ENCODE data around the gene RGL3. TPM values are rescaled to one million over a fixed set of nuclear protein-coding genes. Genes with fewer than 3 reads are reported as not detected.
"Not testable (repeated sequence)": the region's sequence is repeated elsewhere in the genome, so short reads cannot be mapped to it uniquely, and the experiment has no call there.

The RGL3 gene
- total RNA-seq, 1 donor from 2014 or later, result 0.30 TPM

DNA sequence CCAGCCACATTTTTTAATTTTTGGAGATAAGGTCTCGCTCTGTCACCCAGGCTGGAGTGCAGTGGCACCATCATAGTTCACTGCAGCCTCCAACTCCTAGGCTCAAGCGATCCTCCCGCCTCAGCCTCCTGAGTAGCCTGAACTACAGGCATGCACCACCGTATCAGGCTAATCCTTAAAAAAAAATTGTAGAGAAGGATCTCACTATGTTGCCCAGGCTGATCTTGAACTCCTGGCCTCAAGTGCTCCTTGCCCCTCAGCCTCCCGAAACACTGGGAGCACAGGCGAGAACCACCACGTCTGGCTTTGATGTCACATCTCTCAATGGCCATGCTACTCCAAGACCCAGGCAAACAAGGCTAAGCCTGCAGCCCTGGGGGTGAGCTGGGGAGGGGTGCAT lies 37.5 kb upstream of the RGL3 start:
- no peaks in the 10 kb centered on the region for H3K36me3 Mint-ChIP-seq (ENCODE audit: low read depth)
- DNase-seq (ENCODE audit: low read depth, low spot score), result no peak
- no peaks in the 10 kb centered on the region for H3K27me3 Mint-ChIP-seq (ENCODE audit: low read depth)
- TF ChIP-seq, protein P1, sequence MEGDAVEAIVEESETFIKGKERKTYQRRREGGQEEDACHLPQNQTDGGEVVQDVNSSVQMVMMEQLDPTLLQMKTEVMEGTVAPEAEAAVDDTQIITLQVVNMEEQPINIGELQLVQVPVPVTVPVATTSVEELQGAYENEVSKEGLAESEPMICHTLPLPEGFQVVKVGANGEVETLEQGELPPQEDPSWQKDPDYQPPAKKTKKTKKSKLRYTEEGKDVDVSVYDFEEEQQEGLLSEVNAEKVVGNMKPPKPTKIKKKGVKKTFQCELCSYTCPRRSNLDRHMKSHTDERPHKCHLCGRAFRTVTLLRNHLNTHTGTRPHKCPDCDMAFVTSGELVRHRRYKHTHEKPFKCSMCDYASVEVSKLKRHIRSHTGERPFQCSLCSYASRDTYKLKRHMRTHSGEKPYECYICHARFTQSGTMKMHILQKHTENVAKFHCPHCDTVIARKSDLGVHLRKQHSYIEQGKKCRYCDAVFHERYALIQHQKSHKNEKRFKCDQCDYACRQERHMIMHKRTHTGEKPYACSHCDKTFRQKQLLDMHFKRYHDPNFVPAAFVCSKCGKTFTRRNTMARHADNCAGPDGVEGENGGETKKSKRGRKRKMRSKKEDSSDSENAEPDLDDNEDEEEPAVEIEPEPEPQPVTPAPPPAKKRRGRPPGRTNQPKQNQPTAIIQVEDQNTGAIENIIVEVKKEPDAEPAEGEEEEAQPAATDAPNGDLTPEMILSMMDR (conservative IDR thresholded peaks at IDR 0.05), result no peak
- H3K27ac Mint-ChIP-seq (ENCODE audit: unreplicated experiment), result no peak overlapping the region
- H3K4me3 Mint-ChIP-seq, result no peak overlapping the region
- H3K9me3 Mint-ChIP-seq, result no peaks in the 10 kb centered on the region
- H3K4me1 Mint-ChIP-seq, result peaks cover 13% of the 10 kb centered on the region

DNA sequence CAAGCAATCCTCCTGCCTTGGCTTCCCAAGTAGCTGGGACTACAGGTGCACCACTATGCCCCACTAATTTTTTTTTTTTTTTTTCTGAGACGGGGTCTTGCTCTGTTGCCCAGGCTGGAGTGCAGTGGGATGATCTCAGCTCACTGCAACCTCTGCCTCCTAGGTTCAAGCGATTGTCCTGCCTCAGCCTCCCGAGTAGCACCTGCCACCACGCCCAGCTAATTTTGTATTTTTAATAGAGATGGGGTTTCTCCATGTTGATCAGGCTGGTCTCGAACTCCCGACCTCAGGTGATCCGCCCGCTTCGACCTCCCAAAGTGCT lies 36.1 kb upstream of the RGL3 start:
- H3K36me3 Mint-ChIP-seq (ENCODE audit: low read depth); H3K27me3 Mint-ChIP-seq (ENCODE audit: low read depth): not testable (repeated sequence)

DNA sequence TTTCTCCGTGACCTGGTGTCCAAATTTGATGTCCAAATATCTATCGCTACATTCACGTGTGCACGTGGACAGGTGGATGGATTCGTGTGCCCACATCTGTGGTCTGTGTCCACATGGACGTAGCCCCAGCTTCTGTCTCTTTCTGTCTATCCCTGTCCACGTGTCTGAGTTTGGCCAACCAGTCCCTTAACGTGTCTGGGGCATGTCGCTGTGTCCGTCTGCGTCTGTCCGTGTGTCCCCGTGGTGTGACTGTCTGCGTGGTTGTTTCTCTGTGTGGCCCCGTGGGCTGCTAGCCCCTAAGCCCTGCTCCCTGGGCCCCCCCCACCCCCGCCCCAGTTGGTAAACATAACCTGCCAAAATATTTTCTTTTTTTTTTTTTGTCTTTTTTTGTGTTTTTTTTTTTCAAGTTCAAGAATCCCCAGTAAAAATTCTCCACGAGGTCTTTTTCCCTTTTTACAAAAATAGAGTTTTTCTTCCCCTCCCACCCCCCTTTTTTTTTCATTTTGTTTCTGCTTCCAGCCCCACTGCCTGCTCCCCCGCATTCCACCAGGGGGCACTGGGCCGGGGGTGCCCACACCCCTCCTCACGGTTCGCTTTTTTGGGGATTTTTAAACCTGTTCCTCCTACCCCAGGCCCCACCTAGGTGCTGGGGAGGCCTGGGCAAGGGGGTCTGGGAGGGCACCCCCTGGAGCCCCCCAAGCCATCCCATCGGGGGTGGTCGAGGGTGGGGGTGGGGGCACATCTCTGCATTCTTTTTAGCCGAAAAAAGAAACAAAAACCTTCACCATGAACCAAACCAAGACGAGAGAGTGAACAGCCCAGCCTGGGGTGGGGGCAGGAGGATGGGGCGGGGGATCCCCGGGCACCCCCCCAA lies 34.6 kb upstream of the RGL3 start:
- no peak for DNase-seq (ENCODE audit: low read depth, low spot score)
- Mint-ChIP-seq H3K9me3 (no peaks in the 10 kb centered on the region), H3K27ac (ENCODE audit: unreplicated experiment) (no peak overlapping the region), H3K27me3 (ENCODE audit: low read depth) (no peaks in the 10 kb centered on the region), H3K4me1 (peaks cover 13% of the 10 kb centered on the region), H3K36me3 (ENCODE audit: low read depth) (no peaks in the 10 kb centered on the region), H3K4me3 (no peak overlapping the region)
- TF ChIP-seq, protein P1 (conservative IDR thresholded peaks at IDR 0.05), result peak; percentile 52

More for the DNA sequence above, 36.1 kb upstream of the RGL3 start:
- not testable (repeated sequence) for DNase-seq (ENCODE audit: low read depth, low spot score); H3K9me3 Mint-ChIP-seq; H3K27ac Mint-ChIP-seq (ENCODE audit: unreplicated experiment); H3K4me3 Mint-ChIP-seq
- H3K4me1 Mint-ChIP-seq, result peaks cover 13% of the 10 kb centered on the region

DNA sequence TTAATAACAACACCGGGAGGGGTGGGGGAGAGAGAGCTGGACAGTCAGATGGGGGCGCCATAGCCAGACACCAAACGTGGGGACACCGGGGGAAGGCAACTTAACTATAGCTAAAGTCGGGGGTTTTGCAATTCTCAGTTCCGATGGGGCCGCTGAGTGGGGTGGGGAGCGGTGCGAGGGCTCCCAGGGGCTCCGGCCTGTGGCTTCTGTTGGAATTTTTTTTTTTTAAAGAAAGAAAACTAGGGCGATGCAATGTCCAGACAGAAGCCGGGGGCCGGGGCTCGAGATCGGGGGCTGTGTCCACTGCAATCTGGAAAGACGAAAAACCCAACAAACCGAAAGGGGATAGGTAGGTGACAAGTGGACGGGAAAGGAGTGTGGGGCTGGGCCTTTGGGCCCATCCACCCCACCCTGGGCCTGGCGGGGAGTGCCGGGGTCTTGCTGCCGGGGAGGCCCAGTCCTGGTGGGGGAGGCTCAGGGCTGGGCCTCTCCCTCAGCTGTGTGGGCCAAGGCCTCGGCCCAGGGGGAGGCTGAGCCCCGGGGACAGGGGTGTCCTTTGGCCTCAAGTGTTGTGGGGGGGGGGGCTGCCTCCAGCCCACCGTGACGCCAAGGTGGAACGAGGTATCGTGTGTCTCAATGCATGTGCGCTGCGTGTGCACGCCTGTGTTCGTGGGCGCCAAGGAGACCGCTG lies 33.7 kb upstream of the RGL3 start:
- TF ChIP-seq, protein P1 (conservative IDR thresholded peaks at IDR 0.05), result no peak
- Mint-ChIP-seq H3K36me3 (ENCODE audit: low read depth) (no peaks in the 10 kb centered on the region), H3K4me1 (peaks cover 13% of the 10 kb centered on the region), H3K4me3 (peak overlapping the region; percentile 44), H3K27ac (ENCODE audit: unreplicated experiment) (peak overlapping the region; percentile 81), H3K27me3 (ENCODE audit: low read depth) (no peaks in the 10 kb centered on the region), H3K9me3 (no peaks in the 10 kb centered on the region)
- DNase-seq (ENCODE audit: low read depth, low spot score), result no peak

DNA sequence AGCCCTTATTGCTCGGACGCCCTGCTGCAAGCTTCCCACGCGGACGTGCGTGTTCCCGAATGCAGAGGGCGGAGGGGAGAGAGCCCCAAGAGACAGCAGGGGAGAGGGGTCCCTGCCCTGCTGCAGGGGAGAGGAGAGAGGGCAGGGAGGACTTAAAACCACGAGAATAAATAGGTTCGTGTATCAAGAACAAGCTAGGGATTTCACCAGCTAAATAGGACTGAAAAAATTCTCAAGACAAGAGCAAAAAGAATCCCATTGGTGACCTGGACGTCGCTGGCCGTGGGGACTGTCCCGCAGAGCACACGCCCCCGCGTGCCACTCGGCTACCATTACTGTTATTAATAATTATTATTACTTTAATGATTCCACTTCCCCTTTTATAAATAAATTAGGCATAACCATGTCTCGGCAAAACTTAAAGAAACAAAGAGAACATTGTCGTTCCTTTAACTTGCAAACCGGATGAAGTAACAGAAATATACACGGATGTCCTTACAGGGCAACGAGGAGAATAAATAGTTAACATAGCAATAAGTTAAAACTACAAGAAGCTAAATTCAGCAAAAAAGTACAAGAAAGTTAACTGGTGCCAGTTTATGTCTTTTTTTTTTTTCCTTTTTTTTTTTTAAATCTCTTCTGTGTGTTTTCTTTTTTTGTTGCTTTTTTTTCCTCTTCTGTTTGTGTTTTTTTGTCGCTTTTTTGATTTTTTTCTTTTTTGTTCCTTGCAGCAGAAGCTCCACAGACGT lies 32.9 kb upstream of the RGL3 start:
- Mint-ChIP-seq H3K9me3 (no peaks in the 10 kb centered on the region), H3K36me3 (ENCODE audit: low read depth) (no peaks in the 10 kb centered on the region), H3K4me1 (peaks cover 13% of the 10 kb centered on the region), H3K27me3 (ENCODE audit: low read depth) (no peaks in the 10 kb centered on the region), H3K4me3 (peak overlapping the region; percentile 44), H3K27ac (ENCODE audit: unreplicated experiment) (peak overlapping the region; percentile 81)
- TF ChIP-seq, protein P1 (conservative IDR thresholded peaks at IDR 0.05), result no peak
- DNase-seq (ENCODE audit: low read depth, low spot score), result no peak

Measured in neural crest cell (in vitro differentiated cells).